ENCODE data around the gene GPHN. TPM values are rescaled to one million over a fixed set of nuclear protein-coding genes. Genes with fewer than 3 reads are reported as not detected.

GPHN gene
- total RNA-seq, 2 experiments from 2014 or later, result 26.3 to 26.6 TPM

DNA sequence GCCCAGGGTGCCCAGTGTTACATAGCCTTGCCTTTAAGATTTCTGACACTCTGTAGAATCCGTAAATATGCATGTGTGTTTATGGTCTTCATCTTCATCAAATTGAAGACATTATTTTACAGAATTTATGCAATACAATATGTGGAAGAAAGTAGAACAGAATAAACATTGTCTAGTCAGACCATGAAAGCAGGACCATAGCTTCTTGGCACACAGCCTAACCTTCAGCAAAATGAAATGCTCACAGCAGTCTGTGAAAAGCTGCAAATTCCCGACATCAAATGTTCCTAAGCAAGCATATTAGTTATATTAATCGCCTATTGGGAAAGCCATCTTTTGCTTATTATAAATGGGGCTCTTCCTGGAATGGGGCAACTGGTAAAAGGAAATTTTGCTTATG is 570.0 kb downstream of the GPHN start:
- Mint-ChIP-seq H3K27me3 (no peaks in the 10 kb centered on the region), H3K9me3 (peaks cover 3% of the 10 kb centered on the region), H3K36me3 (ENCODE audit: low read depth) (peaks cover 2% of the 10 kb centered on the region), H3K4me3 (no peak overlapping the region), H3K4me1 (ENCODE audit: low read depth) (peaks cover 1% of the 10 kb centered on the region), H3K27ac (no peak overlapping the region)
- intact Hi-C loops (cut with micrococcal nuclease), result no loop called here
- ATAC-seq (no peak), DNase-seq (no peak)
- TF ChIP-seq, protein P1, sequence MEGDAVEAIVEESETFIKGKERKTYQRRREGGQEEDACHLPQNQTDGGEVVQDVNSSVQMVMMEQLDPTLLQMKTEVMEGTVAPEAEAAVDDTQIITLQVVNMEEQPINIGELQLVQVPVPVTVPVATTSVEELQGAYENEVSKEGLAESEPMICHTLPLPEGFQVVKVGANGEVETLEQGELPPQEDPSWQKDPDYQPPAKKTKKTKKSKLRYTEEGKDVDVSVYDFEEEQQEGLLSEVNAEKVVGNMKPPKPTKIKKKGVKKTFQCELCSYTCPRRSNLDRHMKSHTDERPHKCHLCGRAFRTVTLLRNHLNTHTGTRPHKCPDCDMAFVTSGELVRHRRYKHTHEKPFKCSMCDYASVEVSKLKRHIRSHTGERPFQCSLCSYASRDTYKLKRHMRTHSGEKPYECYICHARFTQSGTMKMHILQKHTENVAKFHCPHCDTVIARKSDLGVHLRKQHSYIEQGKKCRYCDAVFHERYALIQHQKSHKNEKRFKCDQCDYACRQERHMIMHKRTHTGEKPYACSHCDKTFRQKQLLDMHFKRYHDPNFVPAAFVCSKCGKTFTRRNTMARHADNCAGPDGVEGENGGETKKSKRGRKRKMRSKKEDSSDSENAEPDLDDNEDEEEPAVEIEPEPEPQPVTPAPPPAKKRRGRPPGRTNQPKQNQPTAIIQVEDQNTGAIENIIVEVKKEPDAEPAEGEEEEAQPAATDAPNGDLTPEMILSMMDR (IDR thresholded peaks at IDR 0.05), result no peak
- ChIA-PET CTCF (interaction anchor here (1.6 kb wide), 1 partner anchor 9 kb away, joined by 4 read pairs; no protein-coding TSS in a partner anchor), POLR2A (no interaction called here)

DNA sequence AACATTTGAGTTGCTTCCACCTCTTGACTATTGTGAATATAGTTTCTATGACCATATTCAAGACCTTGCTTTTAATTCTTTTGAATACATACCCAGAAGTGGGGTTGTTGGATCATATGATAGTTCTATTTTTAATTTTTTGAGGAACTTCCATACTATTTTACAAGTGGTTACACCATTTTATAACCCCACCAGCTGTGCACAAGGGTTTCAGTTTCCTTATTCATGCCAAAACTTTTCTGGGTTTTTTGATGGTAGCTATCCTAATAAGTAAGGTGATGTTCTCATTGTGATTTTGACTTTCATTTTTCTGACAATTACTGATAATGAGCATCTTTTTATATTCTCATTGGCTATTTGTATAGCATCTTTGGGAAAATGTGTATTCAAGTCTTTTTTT is 571.9 kb downstream of the GPHN start:
- intact Hi-C loops (cut with micrococcal nuclease), result no loop called here
- POLR2A ChIA-PET, result no interaction called here
- no peaks in the 10 kb centered on the region for H3K27me3 Mint-ChIP-seq
- H3K4me1 Mint-ChIP-seq (ENCODE audit: low read depth), result peaks cover 1% of the 10 kb centered on the region
- H3K36me3 Mint-ChIP-seq (ENCODE audit: low read depth), result peaks cover 2% of the 10 kb centered on the region
- no peak overlapping the region for H3K4me3 Mint-ChIP-seq
- peaks cover 3% of the 10 kb centered on the region for H3K9me3 Mint-ChIP-seq
- TF ChIP-seq, protein P1 (IDR thresholded peaks at IDR 0.05), result no peak
- CTCF ChIA-PET, result no interaction called here
- H3K27ac Mint-ChIP-seq, result no peak overlapping the region
- ATAC-seq (no peak), DNase-seq (no peak)

DNA sequence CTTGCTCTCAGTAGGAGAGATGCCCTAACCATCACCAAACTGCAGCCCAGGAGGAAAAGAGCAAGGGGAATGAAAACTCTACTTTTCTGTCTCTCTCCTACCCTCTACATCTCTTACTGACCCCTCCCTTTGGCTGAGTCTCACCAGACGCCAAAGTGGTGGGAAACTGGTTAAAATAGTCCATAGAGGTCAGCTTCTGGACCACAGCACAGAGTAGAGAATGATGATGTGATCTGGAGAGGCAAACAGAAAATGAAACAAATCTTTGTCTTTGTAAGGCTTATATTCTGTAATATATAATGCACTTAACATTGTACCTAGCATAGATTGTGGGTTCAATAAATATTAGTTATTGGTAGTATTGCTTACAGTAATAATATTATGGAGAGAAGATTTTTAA is 600.3 kb downstream of the GPHN start:
- no peak overlapping the region for H3K27ac Mint-ChIP-seq

DNA sequence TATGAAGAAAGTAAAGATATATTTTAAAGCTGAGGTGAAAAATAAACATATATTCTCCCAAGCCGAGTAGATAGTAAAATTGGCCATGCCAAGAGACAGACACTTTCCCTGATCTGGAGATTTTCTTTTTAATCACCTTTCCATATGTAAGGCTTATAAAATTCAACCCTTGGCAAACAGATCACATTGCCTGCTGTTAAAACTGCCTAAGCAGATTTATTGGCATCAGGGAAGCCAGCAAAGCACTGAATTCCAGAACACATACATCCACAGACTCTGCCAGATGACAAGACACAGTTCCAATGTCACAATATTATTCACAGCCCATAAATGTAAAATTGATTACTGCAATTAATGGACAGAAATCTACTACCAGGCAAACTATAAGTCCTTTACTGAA is 603.1 kb downstream of the GPHN start:
- ChIA-PET POLR2A (no interaction called here), CTCF (interaction anchor here (1.4 kb wide), 1 partner anchor 751 kb away, joined by 5 read pairs; no protein-coding TSS in a partner anchor)
- DNase-seq, result no peak
- H3K27ac Mint-ChIP-seq, result no peak overlapping the region
- TF ChIP-seq, protein P1 (IDR thresholded peaks at IDR 0.05), result no peak
- H3K9me3 Mint-ChIP-seq, result peaks cover 8% of the 10 kb centered on the region
- no peak overlapping the region for H3K4me3 Mint-ChIP-seq
- peaks cover 7% of the 10 kb centered on the region for H3K36me3 Mint-ChIP-seq (ENCODE audit: low read depth)
- intact Hi-C loops (cut with micrococcal nuclease), result loop anchor here (10.0 kb wide), 1 partner anchor 486 kb away; no protein-coding TSS in a partner anchor
- no peak for ATAC-seq
- no peaks in the 10 kb centered on the region for H3K4me1 Mint-ChIP-seq (ENCODE audit: low read depth)
- H3K27me3 Mint-ChIP-seq, result no peaks in the 10 kb centered on the region

More for the DNA sequence above, 600.3 kb downstream of the GPHN start:
- Mint-ChIP-seq H3K27me3 (no peaks in the 10 kb centered on the region), H3K4me3 (no peak overlapping the region), H3K9me3 (peaks cover 26% of the 10 kb centered on the region), H3K4me1 (ENCODE audit: low read depth) (no peaks in the 10 kb centered on the region), H3K36me3 (ENCODE audit: low read depth) (peaks cover 22% of the 10 kb centered on the region)
- DNase-seq (no peak), ATAC-seq (no peak)
- POLR2A ChIA-PET, result no interaction called here
- TF ChIP-seq, protein P1 (IDR thresholded peaks at IDR 0.05), result no peak
- CTCF ChIA-PET, result interaction anchor here (1.1 kb wide), 1 partner anchor 11 kb away, joined by 4 read pairs; no protein-coding TSS in a partner anchor
- intact Hi-C loops (cut with micrococcal nuclease), result no loop called here

DNA sequence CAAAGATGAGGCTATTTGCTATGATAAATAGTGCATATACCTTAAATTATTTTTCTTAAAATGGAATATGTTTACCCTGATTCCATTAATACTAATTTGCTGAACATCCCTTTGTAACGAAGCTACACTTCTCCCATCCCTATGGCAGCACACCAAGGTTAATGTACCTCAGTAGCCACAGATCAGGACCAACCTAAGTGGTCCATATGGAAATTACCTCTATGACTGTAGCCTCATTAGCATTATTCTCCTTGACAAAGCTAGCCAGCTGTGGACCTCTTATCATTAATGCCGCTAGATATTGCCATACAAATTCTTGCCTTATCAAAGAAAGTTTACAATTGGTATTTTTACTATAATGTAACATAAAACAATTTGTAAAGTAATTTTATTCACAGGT is 604.4 kb downstream of the GPHN start:
- ATAC-seq, result no peak
- no peak overlapping the region for H3K27ac Mint-ChIP-seq
- no peaks in the 10 kb centered on the region for H3K36me3 Mint-ChIP-seq (ENCODE audit: low read depth)
- H3K4me1 Mint-ChIP-seq (ENCODE audit: low read depth), result no peaks in the 10 kb centered on the region
- ChIA-PET POLR2A (no interaction called here), CTCF (no interaction called here)
- H3K4me3 Mint-ChIP-seq, result no peak overlapping the region
- TF ChIP-seq, protein P1 (IDR thresholded peaks at IDR 0.05), result no peak
- no peaks in the 10 kb centered on the region for H3K27me3 Mint-ChIP-seq
- no peaks in the 10 kb centered on the region for H3K9me3 Mint-ChIP-seq
- intact Hi-C loops (cut with micrococcal nuclease), result loop anchor here (10.0 kb wide), 1 partner anchor 488 kb away; no protein-coding TSS in a partner anchor
- DNase-seq, result no peak

All from activated CD8-positive, alpha-beta T cell treated with anti-CD3 and anti-CD28 coated beads for 36 hours (primary cell).